Measurements from ENCODE around the gene ABCA8.
"Not testable (repeated sequence)": the region's sequence is repeated elsewhere in the genome, so short reads cannot be mapped to it uniquely, and the experiment has no call there.

ABCA8 gene

GRCh38 chr17:68953340-68953997 lies 1.7 kb downstream of the ABCA8 start:
- no peak for DNase-seq (ENCODE audit: low read depth)
- no peak for TF ChIP-seq CTCF (IDR thresholded peaks at IDR 0.05; ENCODE audit: insufficient read depth, low read depth, low read length, missing control alignments)
- no peak overlapping the region for H3K4me3 ChIP-seq (ENCODE audit: low read depth, low read length)

DNA sequence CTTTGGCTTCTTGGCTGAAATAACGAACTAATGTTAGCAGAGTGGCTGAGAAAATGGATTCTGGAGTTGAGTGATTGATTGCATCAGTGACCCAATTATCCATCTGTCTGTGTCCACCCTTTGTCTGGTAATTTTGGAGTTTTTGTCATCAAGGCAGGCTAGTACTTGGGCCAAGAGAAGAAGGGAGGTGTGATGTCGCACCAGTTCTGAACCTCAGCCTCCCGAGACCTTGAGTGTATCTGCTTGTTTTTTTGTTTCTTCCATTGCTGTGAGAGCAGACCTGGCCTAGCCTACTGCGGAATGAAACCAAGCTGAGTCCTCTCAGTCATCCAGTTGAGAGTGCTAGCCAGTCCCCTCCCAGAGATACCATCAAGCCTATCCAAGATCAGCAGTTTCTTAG lies 4.5 kb downstream of the ABCA8 start:
- TF ChIP-seq CTCF (IDR thresholded peaks at IDR 0.05; ENCODE audit: insufficient read depth, low read depth, low read length, missing control alignments), result no peak
- H3K4me3 ChIP-seq (ENCODE audit: low read depth, low read length), result no peak overlapping the region
- no peak for DNase-seq (ENCODE audit: low read depth)

DNA sequence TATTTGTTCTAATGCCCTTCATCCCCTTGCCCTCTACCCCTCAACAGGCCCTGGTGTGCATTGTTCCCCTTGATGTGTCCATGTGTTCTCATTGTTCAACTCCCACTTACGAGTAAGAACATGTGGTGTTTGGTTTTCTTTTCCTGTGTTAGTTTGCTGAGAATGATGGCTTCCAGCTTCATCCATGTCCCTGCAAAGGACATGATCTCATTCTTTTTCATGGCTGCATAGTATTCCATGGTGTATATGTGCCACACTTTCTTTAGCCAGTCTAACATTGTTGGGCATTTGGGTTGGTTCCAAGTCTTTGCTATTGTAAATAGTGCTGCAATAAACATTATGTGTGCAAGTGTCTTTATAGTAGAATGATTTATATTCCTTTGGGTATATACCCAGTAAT lies 7.3 kb downstream of the ABCA8 start:
- not testable (repeated sequence) for H3K4me3 ChIP-seq (ENCODE audit: low read depth, low read length); DNase-seq (ENCODE audit: low read depth)

DNA sequence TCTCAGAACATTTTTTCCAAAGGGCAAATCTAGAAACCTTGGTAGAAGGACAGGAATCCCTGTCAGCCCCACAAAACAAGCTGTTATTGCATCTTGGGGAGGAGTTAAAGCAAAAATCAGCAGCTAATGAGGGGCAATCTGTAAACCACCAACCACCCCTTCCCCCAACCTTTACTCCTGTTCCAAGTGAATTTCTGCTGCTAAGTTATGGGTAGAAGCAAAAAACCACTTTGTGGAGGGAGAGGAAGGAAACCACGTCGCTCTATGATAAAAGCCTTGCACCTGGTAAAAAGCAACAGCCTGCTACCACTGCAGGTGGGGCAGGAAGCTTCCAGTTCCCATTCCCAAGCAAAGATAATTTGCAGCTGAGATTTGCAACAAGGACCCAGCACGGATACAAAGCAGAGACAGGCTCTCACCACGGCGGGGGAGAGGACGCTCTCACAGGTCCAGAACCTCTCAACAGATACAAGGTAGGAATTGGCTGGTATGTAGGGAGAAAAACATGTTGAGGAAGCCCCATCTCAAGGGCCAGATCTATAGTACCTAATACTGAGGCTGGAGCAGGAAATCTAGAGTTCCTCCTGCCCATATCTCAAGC lies 10.7 kb downstream of the ABCA8 start:
- DNase-seq (ENCODE audit: low read depth), result no peak
- no peak overlapping the region for H3K4me3 ChIP-seq (ENCODE audit: low read depth, low read length)
- TF ChIP-seq CTCF (IDR thresholded peaks at IDR 0.05; ENCODE audit: insufficient read depth, low read depth, low read length, missing control alignments), result no peak

DNA sequence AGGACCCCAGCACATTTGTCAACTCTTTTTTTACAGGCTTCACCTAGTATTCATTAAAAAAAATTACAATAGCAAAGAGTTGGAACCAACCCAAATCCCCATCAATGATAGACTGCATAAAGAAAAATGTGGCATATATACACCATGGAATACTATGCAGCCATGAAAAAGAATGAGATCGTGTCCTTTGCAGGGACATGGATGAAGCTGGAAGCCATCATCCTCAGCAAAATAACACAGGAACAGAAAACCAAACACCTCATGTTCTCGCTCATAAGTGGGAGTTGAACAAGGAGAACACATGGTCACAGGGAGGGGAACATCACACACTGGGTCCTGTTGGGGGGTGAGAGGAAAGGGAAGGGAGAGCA lies 11.4 kb downstream of the ABCA8 start:
- not testable (repeated sequence) for DNase-seq (ENCODE audit: low read depth); H3K4me3 ChIP-seq (ENCODE audit: low read depth, low read length)

DNA sequence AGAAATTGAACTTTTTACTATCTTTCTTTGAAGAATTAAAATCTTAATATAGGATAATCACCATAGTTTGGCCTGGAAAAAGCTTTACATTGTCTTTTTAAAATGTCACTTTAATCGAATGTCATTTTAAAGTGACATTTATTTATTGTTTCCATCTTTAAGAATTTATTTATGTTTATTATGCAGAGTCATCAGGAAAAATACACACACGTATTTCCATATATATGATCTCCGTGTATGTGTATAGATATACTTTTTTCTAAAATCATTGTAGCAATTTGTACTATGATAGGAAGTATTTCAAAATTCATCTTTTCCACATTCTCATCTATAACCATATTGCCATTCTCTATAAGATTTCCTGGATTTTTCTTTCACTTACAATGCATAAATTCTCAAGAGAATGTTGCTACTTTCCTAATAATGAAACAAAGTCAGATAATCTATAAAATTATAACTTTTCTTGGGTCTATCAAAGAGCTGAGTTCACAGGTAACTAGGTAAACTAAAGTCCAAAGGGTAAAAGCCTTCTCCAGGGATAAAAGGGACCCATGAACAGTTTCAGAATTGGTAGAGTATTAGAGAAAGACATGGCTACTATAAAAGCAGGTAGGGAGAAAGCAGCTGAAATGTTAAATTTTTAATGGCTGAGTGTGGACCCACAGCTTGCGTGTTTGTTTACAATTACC lies 11.9 kb downstream of the ABCA8 start:
- no peak for DNase-seq (ENCODE audit: low read depth)
- no peak overlapping the region for H3K4me3 ChIP-seq (ENCODE audit: low read depth, low read length)
- no peak for TF ChIP-seq CTCF (IDR thresholded peaks at IDR 0.05; ENCODE audit: insufficient read depth, low read depth, low read length, missing control alignments)

- H3K4me3 ChIP-seq (ENCODE audit: low read depth, low read length), result no peak overlapping the region
- no peak for TF ChIP-seq CTCF (IDR thresholded peaks at IDR 0.05; ENCODE audit: insufficient read depth, low read depth, low read length, missing control alignments)
- no peak for DNase-seq (ENCODE audit: low read depth)
Measured at GRCh38 chr17:68942389-68942788, 12.8 kb downstream of the ABCA8 start.

DNA sequence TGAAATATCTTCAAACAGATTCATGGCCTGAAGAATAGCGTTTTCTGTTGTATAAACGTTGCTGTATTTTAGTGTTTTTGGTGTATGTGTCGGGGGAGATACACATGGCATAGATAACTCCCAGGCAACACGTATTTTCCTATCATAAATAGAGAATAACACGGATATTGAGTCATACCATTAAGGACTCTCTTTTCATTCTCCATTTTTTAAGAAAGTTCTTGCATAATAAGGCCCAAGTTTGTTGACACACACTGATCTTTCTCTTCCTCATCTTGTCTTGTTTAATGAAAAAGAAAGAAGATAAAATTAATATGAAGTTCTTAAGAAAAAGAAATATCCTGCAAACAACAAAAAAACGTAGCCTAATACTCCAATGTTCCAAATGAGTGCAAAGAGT lies 13.4 kb downstream of the ABCA8 start:
- no peak for DNase-seq (ENCODE audit: low read depth)
- no peak for TF ChIP-seq CTCF (IDR thresholded peaks at IDR 0.05; ENCODE audit: insufficient read depth, low read depth, low read length, missing control alignments)
- no peak overlapping the region for H3K4me3 ChIP-seq (ENCODE audit: low read depth, low read length)
